ENCODE data around the gene MTCH1.
"Not testable (repeated sequence)": the region's sequence is repeated elsewhere in the genome, so short reads cannot be mapped to it uniquely, and the experiment has no call there.

GRCh38 chr6:36990401-36990800, 4.4 kb upstream of the MTCH1 start:
- TF ChIP-seq, protein P1, sequence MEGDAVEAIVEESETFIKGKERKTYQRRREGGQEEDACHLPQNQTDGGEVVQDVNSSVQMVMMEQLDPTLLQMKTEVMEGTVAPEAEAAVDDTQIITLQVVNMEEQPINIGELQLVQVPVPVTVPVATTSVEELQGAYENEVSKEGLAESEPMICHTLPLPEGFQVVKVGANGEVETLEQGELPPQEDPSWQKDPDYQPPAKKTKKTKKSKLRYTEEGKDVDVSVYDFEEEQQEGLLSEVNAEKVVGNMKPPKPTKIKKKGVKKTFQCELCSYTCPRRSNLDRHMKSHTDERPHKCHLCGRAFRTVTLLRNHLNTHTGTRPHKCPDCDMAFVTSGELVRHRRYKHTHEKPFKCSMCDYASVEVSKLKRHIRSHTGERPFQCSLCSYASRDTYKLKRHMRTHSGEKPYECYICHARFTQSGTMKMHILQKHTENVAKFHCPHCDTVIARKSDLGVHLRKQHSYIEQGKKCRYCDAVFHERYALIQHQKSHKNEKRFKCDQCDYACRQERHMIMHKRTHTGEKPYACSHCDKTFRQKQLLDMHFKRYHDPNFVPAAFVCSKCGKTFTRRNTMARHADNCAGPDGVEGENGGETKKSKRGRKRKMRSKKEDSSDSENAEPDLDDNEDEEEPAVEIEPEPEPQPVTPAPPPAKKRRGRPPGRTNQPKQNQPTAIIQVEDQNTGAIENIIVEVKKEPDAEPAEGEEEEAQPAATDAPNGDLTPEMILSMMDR (IDR thresholded peaks at IDR 0.05 in 8 of 11, conservative IDR thresholded peaks at IDR 0.05 in 3 of 11) = not testable (repeated sequence)
- not testable (repeated sequence) for TF ChIP-seq POLR2A, POLR2AphosphoS5 (IDR thresholded peaks at IDR 0.05)
